T1000 (cell line): ENCODE data around the gene TF.

Experiments used
- DNase-seq: peaks from one replicate; lab custom pipeline; 2025; ENCODE audit warnings: mixed read lengths; lab: John Stamatoyannopoulos, UW

TF gene

GRCh38 chr3:133812872-133813271 lies 66.7 kb downstream of the TF start:
- DNase-seq = no peak

GRCh38 chr3:133815386-133815785 lies 69.2 kb downstream of the TF start:
- no peak for DNase-seq

- DNase-seq = no peak
Observed at GRCh38 chr3:133820129-133820528, 73.9 kb downstream of the TF start.

GRCh38 chr3:133820889-133821675 lies 74.9 kb downstream of the TF start:
- DNase-seq = no peak

GRCh38 chr3:133821767-133822638 lies 75.8 kb downstream of the TF start:
- peak; percentile 68 for DNase-seq

- no peak for DNase-seq
Observed at GRCh38 chr3:133824961-133825485, 78.8 kb downstream of the TF start.

- no peak for DNase-seq
Observed at GRCh38 chr3:133825969-133826727, 80.0 kb downstream of the TF start.

GRCh38 chr3:133827136-133827535 lies 80.9 kb downstream of the TF start:
- no peak for DNase-seq

- no peak for DNase-seq
Observed at GRCh38 chr3:133827684-133828083, 81.5 kb downstream of the TF start.

- no peak for DNase-seq
Observed at GRCh38 chr3:133828576-133829309, 82.5 kb downstream of the TF start.

- no peak for DNase-seq
Observed at GRCh38 chr3:133829310-133829707, 83.1 kb downstream of the TF start.

GRCh38 chr3:133830071-133830470 lies 83.9 kb downstream of the TF start:
- DNase-seq = no peak

- no peak for DNase-seq
Observed at GRCh38 chr3:133831966-133832801, 86.0 kb downstream of the TF start.

- DNase-seq = no peak
Observed at GRCh38 chr3:133832802-133833144, 86.6 kb downstream of the TF start.

GRCh38 chr3:133833267-133833666 lies 87.1 kb downstream of the TF start:
- DNase-seq = no peak

GRCh38 chr3:133833880-133834620 lies 87.9 kb downstream of the TF start:
- no peak for DNase-seq

GRCh38 chr3:133834621-133835417 lies 88.6 kb downstream of the TF start:
- DNase-seq = no peak

- DNase-seq = no peak
Observed at GRCh38 chr3:133835418-133835743, 89.2 kb downstream of the TF start.

GRCh38 chr3:133835961-133836360 lies 89.8 kb downstream of the TF start:
- DNase-seq = no peak
